Neural progenitor cell (in vitro differentiated cells): ENCODE measurements around the gene SLC5A11. TPM values are rescaled to one million over a fixed set of nuclear protein-coding genes. Genes with fewer than 3 reads are reported as not detected.

Experiments
- DNase-seq: peaks from one replicate; pipeline ENCODE4 v3.0.0-alpha.2; 2016; ENCODE audit warnings: low spot score
- H2AFZ ChIP-seq: fragments of 200-600 bp; sonication (generic); replicated peaks from 2 replicates; pipeline ENCODE4 v1.6.1; 2016; ENCODE audit warnings: antibody characterized with exemption
- H3F3A ChIP-seq: fragments of 200-600 bp; sonication (generic); 2 replicates; pipeline ENCODE4 v1.6.1; 2016; ENCODE audit warnings: antibody characterized with exemption, low read depth
- H3K27ac ChIP-seq: fragments of 200-600 bp; sonication (generic); 2 replicates; pipeline ENCODE4 v1.5.1; 2016; ENCODE audit warnings: mild to moderate bottlenecking
- H3K27me3 ChIP-seq: fragments of 200-600 bp; sonication (generic); 2 replicates; pipeline ENCODE4 v1.6.1; 2016; ENCODE audit warnings: mild to moderate bottlenecking, moderate library complexity
- H3K36me3 ChIP-seq: fragments of 200-600 bp; sonication (generic); 2 replicates; pipeline ENCODE4 v1.5.1; 2016
- H3K4me1 ChIP-seq: fragments of 200-600 bp; sonication (generic); 2 replicates; pipeline ENCODE4 v1.6.1; 2016; ENCODE audit warnings: mixed run types
- H3K4me2 ChIP-seq: fragments of 200-600 bp; sonication (generic); 2 replicates; pipeline ENCODE4 v1.6.1; 2016
- H3K4me3 ChIP-seq: fragments of 200-600 bp; sonication (generic); 2 replicates; pipeline ENCODE4 v1.5.1; 2016
- H3K79me2 ChIP-seq: fragments of 200-600 bp; sonication (generic); 2 replicates; pipeline ENCODE4 v1.6.1; 2016; ENCODE audit warnings: low read depth
- H3K9ac ChIP-seq: fragments of 200-600 bp; sonication (generic); 2 replicates; pipeline ENCODE4 v1.6.1; 2016
- H3K9me3 ChIP-seq: fragments of 200-600 bp; sonication (generic); 2 replicates; pipeline ENCODE4 v1.5.1; 2016; ENCODE audit warnings: low read depth
- H4K20me1 ChIP-seq: fragments of 200-600 bp; sonication (generic); 2 replicates; pipeline ENCODE4 v1.6.1; 2016; ENCODE audit warnings: low read depth
- H3K27ac Mint-ChIP-seq: 3 replicates; pipeline ENCODE4 v1.8.0; 2021; ENCODE audit warnings: mixed read lengths
- H3K27me3 Mint-ChIP-seq: 2 replicates; pipeline ENCODE4 v1.8.0; 2022; ENCODE audit warnings: low read depth, mild to moderate bottlenecking, inconsistent platforms, moderate library complexity, mixed read lengths; ENCODE audit not compliant: insufficient read depth
- H3K36me3 Mint-ChIP-seq: 3 replicates; pipeline ENCODE4 v1.8.0; 2021; ENCODE audit warnings: mixed read lengths
- H3K4me1 Mint-ChIP-seq: 3 replicates; pipeline ENCODE4 v1.8.0; 2021; ENCODE audit warnings: mixed read lengths
- H3K4me3 Mint-ChIP-seq: 3 replicates; pipeline ENCODE4 v1.8.0; 2021; ENCODE audit warnings: mild to moderate bottlenecking, moderate library complexity, mixed read lengths
- H3K9me3 Mint-ChIP-seq: 3 replicates; pipeline ENCODE4 v1.8.0; 2020; ENCODE audit warnings: mixed read lengths
- CTCF ChIP-seq: fragments of 200-600 bp; sonication (generic); IDR thresholded peaks from 2 replicates; pipeline ENCODE4 v1.5.1; 2017; ENCODE audit warnings: antibody characterized with exemption, mild to moderate bottlenecking
- EZH2 ChIP-seq: fragments of 200-600 bp; sonication (generic); IDR thresholded peaks from 2 replicates; pipeline ENCODE4 v1.6.1; 2017; ENCODE audit warnings: antibody characterized with exemption, mild to moderate bottlenecking, moderate library complexity
- EZH2phosphoT487 ChIP-seq: fragments of 200-600 bp; sonication (generic); IDR thresholded peaks from 2 replicates; pipeline ENCODE4 v1.6.1; 2017; ENCODE audit warnings: antibody characterized with exemption
- total RNA-seq: library from RNA; depleted of rRNA; stranded (reverse); fragments of >200 nt; gene quantifications from 2 replicates; pipeline ENCODE4 v1.2.3, GENCODE V29; 2015; ENCODE audit warnings: low replicate concordance

SLC5A11 gene
- total RNA-seq, 1 donor from 2014 or later, result not detected

GRCh38 chr16:24851700-24852099 is 5.9 kb downstream of the SLC5A11 start:
- TF ChIP-seq CTCF (no peak), EZH2 (no peak), EZH2phosphoT487 (no peak)
- no peak overlapping the region for H3K4me3 Mint-ChIP-seq
- Histone ChIP-seq H2AFZ (no peak overlapping the region), H3K9ac (no peak overlapping the region), H3K4me2 (no peak overlapping the region), H3K4me1 (no peaks in the 10 kb centered on the region), H3K36me3 (no peaks in the 10 kb centered on the region), H4K20me1 (no peaks in the 10 kb centered on the region), H3F3A (no peaks in the 10 kb centered on the region), H3K9me3 (no peaks in the 10 kb centered on the region), H3K79me2 (no peaks in the 10 kb centered on the region), H3K27me3 (no peaks in the 10 kb centered on the region), H3K27ac (no peak overlapping the region), H3K4me3 (no peak overlapping the region)
- no peak for DNase-seq
- H3K9me3 Mint-ChIP-seq, result no peaks in the 10 kb centered on the region
- H3K4me1 Mint-ChIP-seq, result no peaks in the 10 kb centered on the region
- peaks cover 7% of the 10 kb centered on the region for H3K27me3 Mint-ChIP-seq
- H3K27ac Mint-ChIP-seq, result no peak overlapping the region
- H3K36me3 Mint-ChIP-seq, result no peaks in the 10 kb centered on the region

GRCh38 chr16:24852281-24852721 is 6.5 kb downstream of the SLC5A11 start:
- Mint-ChIP-seq H3K9me3 (no peaks in the 10 kb centered on the region), H3K27me3 (peaks cover 7% of the 10 kb centered on the region), H3K4me3 (no peak overlapping the region), H3K27ac (no peak overlapping the region), H3K4me1 (no peaks in the 10 kb centered on the region), H3K36me3 (no peaks in the 10 kb centered on the region)
- no peak overlapping the region for H3K4me3 ChIP-seq
- H3K36me3 ChIP-seq, result no peaks in the 10 kb centered on the region
- H3K4me2 ChIP-seq, result no peak overlapping the region
- H3F3A ChIP-seq, result no peaks in the 10 kb centered on the region
- TF ChIP-seq EZH2phosphoT487 (no peak), EZH2 (no peak), CTCF (no peak)
- no peak overlapping the region for H3K27ac ChIP-seq
- no peaks in the 10 kb centered on the region for H3K4me1 ChIP-seq
- H3K79me2 ChIP-seq, result no peaks in the 10 kb centered on the region
- H2AFZ ChIP-seq, result no peak overlapping the region
- H3K9me3 ChIP-seq, result no peaks in the 10 kb centered on the region
- H3K9ac ChIP-seq, result no peak overlapping the region
- no peaks in the 10 kb centered on the region for H4K20me1 ChIP-seq
- no peaks in the 10 kb centered on the region for H3K27me3 ChIP-seq
- DNase-seq, result peak; percentile 18

- H3K4me3 ChIP-seq, result no peak overlapping the region
- no peaks in the 10 kb centered on the region for H3K4me1 Mint-ChIP-seq
- H3K4me3 Mint-ChIP-seq, result no peak overlapping the region
- TF ChIP-seq EZH2phosphoT487 (no peak), CTCF (no peak), EZH2 (no peak)
- no peaks in the 10 kb centered on the region for H3K9me3 ChIP-seq
- no peak overlapping the region for H3K27ac Mint-ChIP-seq
- H3K27me3 Mint-ChIP-seq, result peaks cover 10% of the 10 kb centered on the region
- no peak overlapping the region for H3K4me2 ChIP-seq
- H3K9ac ChIP-seq, result no peak overlapping the region
- H3K79me2 ChIP-seq, result no peaks in the 10 kb centered on the region
- H3K27me3 ChIP-seq, result no peaks in the 10 kb centered on the region
- no peaks in the 10 kb centered on the region for H3K9me3 Mint-ChIP-seq
- no peaks in the 10 kb centered on the region for H3K36me3 Mint-ChIP-seq
- H3K27ac ChIP-seq, result no peak overlapping the region
- H3F3A ChIP-seq, result no peaks in the 10 kb centered on the region
- H4K20me1 ChIP-seq, result peaks cover 4% of the 10 kb centered on the region
- no peaks in the 10 kb centered on the region for H3K36me3 ChIP-seq
- no peak for DNase-seq
- no peaks in the 10 kb centered on the region for H3K4me1 ChIP-seq
- no peak overlapping the region for H2AFZ ChIP-seq
Observed at GRCh38 chr16:24853169-24853824, 7.5 kb downstream of the SLC5A11 start.
